HG03575 (cell line): ENCODE data around the gene TNS1.

Source experiments
- ATAC-seq: cut with Tn5 transposase; IDR thresholded peaks from one replicate; pipeline ENCODE4 v1.9.1; 2021; ENCODE audit not compliant: unreplicated experiment, insufficient number of reproducible peaks, low FRiP score; ENCODE audit errors: extremely low read depth

The TNS1 gene

GRCh38 chr2:217927601-217928323, 75.0 kb downstream of the TNS1 start:
- no peak for ATAC-seq

- no peak for ATAC-seq
Measured at GRCh38 chr2:217926801-217927200, 76.0 kb downstream of the TNS1 start.

GRCh38 chr2:217924346-217924901, 78.4 kb downstream of the TNS1 start:
- ATAC-seq: no peak

- ATAC-seq: no peak
Measured at GRCh38 chr2:217923007-217923686, 79.6 kb downstream of the TNS1 start.

GRCh38 chr2:217922101-217923006, 80.4 kb downstream of the TNS1 start:
- ATAC-seq: no peak

DNA sequence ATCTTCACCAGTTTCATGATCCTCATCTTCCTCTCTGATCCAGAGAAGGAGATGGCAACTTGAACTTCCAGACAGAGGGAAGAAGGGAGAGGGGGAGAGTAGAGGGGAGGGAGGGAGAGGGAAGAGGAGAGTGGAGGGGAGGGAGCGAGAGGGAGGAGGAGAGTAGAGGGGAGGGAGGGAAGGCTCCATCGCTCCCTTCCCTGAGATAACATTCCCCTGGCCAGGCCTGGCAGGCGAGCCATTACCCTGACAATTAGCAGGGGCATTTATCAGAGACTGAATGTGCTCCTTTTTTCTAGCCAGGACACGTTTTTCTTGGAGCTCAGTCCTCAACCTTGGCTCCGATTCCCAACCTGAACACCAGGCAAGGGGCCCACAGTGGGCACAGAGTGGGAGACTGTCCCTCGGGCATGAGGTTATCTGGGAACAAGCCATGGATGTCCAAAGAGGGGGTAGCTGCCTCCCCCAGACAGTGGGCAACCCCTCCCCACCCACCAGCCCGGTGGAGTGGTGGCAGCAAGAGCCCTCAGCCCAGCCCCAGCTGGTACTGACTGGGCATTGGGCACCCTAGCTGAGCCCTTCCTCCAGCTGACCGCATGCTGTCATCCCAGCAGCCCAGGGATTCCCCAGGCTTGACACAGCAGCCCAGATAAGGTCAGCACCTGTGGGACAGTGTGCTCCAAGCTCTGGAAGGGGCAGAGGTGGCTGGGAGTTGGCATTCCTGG, 81.8 kb downstream of the TNS1 start:
- ATAC-seq: no peak

DNA sequence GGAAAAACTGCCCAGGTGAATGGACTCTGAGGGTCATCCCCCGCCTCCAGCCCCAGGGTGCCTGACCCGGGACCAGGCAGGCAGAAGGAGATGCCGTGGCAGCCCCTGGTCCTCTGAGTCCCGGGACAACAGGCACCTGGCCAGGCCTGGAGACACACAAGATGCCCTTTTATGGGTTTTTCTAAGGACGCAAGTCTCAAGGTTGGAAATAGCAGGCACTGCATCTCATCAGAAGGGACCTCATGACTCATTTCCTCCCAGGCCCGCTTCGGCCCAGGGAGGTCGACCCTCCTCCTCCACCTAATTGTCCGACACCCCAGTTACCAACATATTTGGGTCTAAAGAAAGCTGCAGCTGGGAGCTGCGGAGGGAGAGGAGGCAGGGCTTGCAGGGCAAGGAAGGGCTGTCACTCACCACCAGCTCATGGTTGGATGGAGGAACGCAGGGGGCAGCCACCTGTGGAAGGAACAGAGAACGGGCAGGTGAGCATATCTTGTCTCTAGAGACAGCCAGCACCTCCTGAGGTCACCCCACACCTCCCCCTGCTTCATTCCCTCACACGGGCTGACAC, 82.9 kb downstream of the TNS1 start:
- ATAC-seq: no peak

DNA sequence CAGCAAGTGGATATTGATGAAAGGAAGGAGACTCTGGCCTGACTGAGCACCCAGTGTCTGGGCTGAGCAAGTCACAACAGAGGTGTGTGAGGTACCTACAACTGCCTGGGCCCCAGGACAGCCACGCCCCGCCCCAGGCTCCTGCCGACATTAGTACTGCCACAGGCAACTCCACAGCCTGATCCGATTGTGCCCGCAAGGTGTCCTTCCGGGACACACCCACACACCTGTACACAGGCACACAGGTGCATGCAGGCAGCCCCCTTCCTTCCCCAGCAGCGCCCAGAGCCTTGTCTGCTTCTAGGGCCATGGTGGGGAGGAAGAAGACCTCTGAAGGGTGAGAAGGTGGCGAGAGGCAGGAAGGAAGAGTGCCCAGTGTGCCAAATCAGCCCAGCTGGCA, 83.6 kb downstream of the TNS1 start:
- ATAC-seq: no peak

GRCh38 chr2:217918308-217919024, 84.3 kb downstream of the TNS1 start:
- no peak for ATAC-seq

DNA sequence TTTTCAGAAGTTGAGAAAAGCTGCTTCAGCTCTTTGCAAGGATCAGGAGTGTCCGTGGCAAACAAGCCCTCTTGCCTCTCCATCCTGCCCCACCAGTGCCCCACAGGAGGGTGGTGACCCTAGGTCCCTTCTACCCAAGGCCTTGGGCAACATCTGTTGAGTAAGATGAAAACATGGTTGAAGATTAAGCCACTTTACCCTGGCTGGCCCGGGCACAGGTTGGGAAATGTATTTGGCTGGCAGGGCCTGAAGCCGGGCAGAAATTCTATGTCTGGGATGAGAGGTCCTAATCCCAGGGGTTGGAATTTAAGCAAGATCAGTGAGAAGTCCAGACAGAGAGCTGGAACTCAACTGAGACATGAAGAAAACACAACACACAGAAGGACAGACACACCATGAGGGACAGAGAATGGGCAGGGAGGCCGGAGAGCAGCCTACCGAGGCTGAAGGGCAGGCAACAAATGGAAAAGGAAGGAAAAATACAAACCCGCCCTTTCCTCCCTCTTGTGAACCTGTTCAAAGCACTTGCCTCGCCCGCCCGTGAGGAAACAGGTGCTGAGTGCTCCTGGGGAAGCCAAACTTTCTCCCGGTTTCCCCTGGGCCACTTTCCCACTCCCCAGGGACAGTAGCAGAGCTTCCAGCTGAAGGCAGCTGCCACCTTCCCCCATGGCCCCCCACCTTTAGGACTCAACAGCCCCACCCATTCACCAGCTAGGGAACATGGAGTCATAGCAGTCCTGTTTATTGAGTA, 86.1 kb downstream of the TNS1 start:
- ATAC-seq: no peak

- no peak for ATAC-seq
Measured at GRCh38 chr2:217915706-217916105, 87.1 kb downstream of the TNS1 start.

- no peak for ATAC-seq
Measured at GRCh38 chr2:217914878-217915277, 87.9 kb downstream of the TNS1 start.

GRCh38 chr2:217914078-217914477, 88.7 kb downstream of the TNS1 start:
- ATAC-seq: no peak

GRCh38 chr2:217913436-217913835, 89.4 kb downstream of the TNS1 start:
- ATAC-seq: no peak

DNA sequence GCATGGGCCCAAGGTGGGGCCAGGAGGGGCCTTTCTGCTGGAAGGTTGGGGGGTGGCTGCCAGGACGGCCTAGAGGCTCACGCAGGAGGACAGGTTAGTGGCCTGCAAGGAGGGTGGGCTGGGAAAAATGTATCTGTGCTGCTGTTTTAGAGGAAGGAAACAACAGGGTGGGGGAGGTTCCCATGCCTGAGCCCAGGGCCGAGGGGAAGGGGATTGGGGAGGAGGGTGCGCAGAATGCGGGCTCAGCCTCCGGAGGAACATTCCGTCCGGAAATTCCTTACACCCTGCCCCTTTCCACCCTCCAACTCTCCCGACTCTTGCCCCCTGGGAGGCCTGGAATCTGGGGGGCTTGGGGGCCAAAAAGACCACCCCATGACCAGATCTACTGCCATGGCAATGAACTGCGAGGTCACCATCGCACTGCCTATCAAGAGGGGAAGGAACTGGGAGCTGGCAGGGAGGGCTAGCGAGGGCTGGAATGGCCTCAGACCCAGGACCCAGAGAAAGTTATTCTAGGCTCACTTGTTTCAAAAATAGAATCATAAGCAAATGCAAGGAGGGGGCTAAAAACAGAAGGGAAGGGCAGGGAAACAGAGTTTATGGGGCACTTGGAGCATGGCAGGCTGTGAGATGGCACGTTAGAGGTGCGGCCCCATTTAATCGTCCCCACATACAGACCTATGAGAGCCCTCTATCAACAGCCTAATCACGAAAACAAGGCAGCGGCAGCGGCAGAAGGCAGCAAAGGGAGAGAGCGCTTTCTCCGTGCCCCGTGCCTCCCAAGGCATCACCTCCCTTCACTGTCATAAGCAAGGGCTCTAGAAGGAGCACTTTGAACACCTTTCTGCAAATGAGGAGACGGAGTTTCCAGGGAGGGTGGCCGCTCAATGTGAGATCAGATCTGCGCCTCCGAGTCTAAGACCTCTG, 90.4 kb downstream of the TNS1 start:
- ATAC-seq: no peak
